Common myeloid progenitor, CD34-positive (primary cell): Measurements from ENCODE around the gene GSG1.
"Not testable (repeated sequence)": the region's sequence is repeated elsewhere in the genome, so short reads cannot be mapped to it uniquely, and the experiment has no call there.

ENCODE experiments used
- CTCF ChIA-PET: fragments of 350-600 bp; sonication (Branson Sonifier 250); formaldehyde crosslinking; loops from one replicate; lab custom pipeline; 2021; ENCODE audit warnings: antibody characterized with exemption; lab: Charles Lee
- POLR2A ChIA-PET: fragments of 350-600 bp; sonication (Branson Sonifier 250); formaldehyde crosslinking; loops from one replicate; lab custom pipeline; 2021; ENCODE audit warnings: antibody characterized with exemption; lab: Charles Lee
- DNase-seq, 3 donors: peaks; one replicate each; pipeline versions ENCODE4 v3.0.0 to v3.0.0-alpha.2; 2013
- H3K27ac ChIP-seq, 2 experiments: 1 replicate in 1 of 2; 2 replicates in 1 of 2; pipeline ENCODE4 v1.7.0; 2013; ENCODE audit warnings: inconsistent platforms in 2 of 2, low read length in 2 of 2, mild to moderate bottlenecking in 2 of 2, low read depth in 1 of 2, moderate library complexity in 1 of 2; ENCODE audit not compliant: severe bottlenecking in 2 of 2, insufficient read depth in 1 of 2, poor library complexity in 1 of 2
- H3K27me3 ChIP-seq, 5 experiments: replicated peaks in 2 of 5; 1 replicate in 3 of 5; 2 replicates in 2 of 5; pipeline versions ENCODE4 v1.6.1 to v1.7.0; 2013; ENCODE audit warnings: low read length in 4 of 5, mild to moderate bottlenecking in 2 of 5, moderate library complexity in 2 of 5, inconsistent platforms in 1 of 5; ENCODE audit not compliant: insufficient read depth in 5 of 5, control insufficient read depth in 4 of 5
- H3K36me3 ChIP-seq, 4 experiments: 1 replicate in 2 of 4; 2 replicates in 2 of 4; pipeline versions ENCODE4 v1.6.1 to v1.7.0; 2013; ENCODE audit warnings: low read length in 3 of 4, control low read depth in 1 of 4, mild to moderate bottlenecking in 1 of 4; ENCODE audit not compliant: control insufficient read depth in 4 of 4, insufficient read depth in 4 of 4
- H3K4me1 ChIP-seq, 4 experiments: 1 replicate in 3 of 4; 2 replicates in 1 of 4; pipeline versions ENCODE4 v1.6.1 to v1.7.1; 2013; ENCODE audit warnings: low read length in 3 of 4, mild to moderate bottlenecking in 3 of 4, control low read depth in 1 of 4, inconsistent platforms in 1 of 4, moderate library complexity in 1 of 4; ENCODE audit not compliant: control insufficient read depth in 4 of 4, insufficient read depth in 4 of 4; ENCODE audit errors: control extremely low read depth in 1 of 4
- H3K4me3 ChIP-seq, 7 experiments: 1 replicate in 4 of 7; 2 replicates in 3 of 7; pipeline versions ENCODE4 v1.5.1 to v1.7.0; 2013; ENCODE audit warnings: mild to moderate bottlenecking in 7 of 7, low read length in 6 of 7, moderate library complexity in 6 of 7, inconsistent platforms in 2 of 7, low read depth in 2 of 7, control low read depth in 1 of 7; ENCODE audit not compliant: insufficient read depth in 4 of 7, control insufficient read depth in 1 of 7; ENCODE audit errors: extremely low read depth in 1 of 7
- H3K9me3 ChIP-seq, 5 experiments: 1 replicate in 4 of 5; 2 replicates in 1 of 5; pipeline versions ENCODE4 v1.6.1 to v1.7.1; 2013; ENCODE audit warnings: low read length in 4 of 5, mild to moderate bottlenecking in 2 of 5, inconsistent platforms in 1 of 5, low read depth in 1 of 5, moderate library complexity in 1 of 5; ENCODE audit not compliant: control insufficient read depth in 4 of 5, insufficient read depth in 2 of 5; ENCODE audit errors: control extremely low read depth in 1 of 5
- WGBS: methylation state at CpG from one replicate; pipeline ENCODE4 v1.1.5; 2013; ENCODE audit not compliant: insufficient coverage; 5-methylcytosine and 5-hydroxymethylcytosine counted together

GSG1 gene

GRCh38 chr12:13085968-13086686 is 17.3 kb downstream of the GSG1 start:
- Histone ChIP-seq H3K27ac (no peak overlapping the region), H3K4me1 (peaks cover 0 to 10% (median 3%) of the 10 kb centered on the region in 4 experiments), H3K9me3 (no peaks in the 10 kb centered on the region), H3K36me3 (peaks cover 3 to 6% (median 5%) of the 10 kb centered on the region in 4 experiments), H3K4me3 (no peak overlapping the region), H3K27me3 (no peaks in the 10 kb centered on the region)
- CTCF ChIA-PET, result interaction anchor here (0.9 to 1.7 kb wide), 6 partner anchors 8 to 126 kb away, joined by 3 to 7 read pairs (median 4); no protein-coding TSS in a partner anchor
- WGBS, result 93% methylated on average over 3 of the region's 7 CpGs
- POLR2A ChIA-PET, result interaction anchor here (0.8 to 1.0 kb wide), 2 partner anchors 42 to 115 kb away, joined by 3 read pairs; partner anchors contain the start of gene FAM234B
- DNase-seq, result no peak

GRCh38 chr12:13084898-13085640 is 18.4 kb downstream of the GSG1 start:
- Histone ChIP-seq H3K4me1 (peaks cover 0 to 10% (median 3%) of the 10 kb centered on the region in 4 experiments), H3K4me3 (no peak overlapping the region), H3K36me3 (peaks cover 4 to 11% (median 7%) of the 10 kb centered on the region in 4 experiments), H3K27ac (no peak overlapping the region), H3K9me3 (no peaks in the 10 kb centered on the region), H3K27me3 (no peaks in the 10 kb centered on the region)
- no peak for DNase-seq
- WGBS, result 100% methylated on average over 5 of the region's 11 CpGs
- ChIA-PET CTCF (interaction anchor here (1.5 to 1.7 kb wide), 4 partner anchors 9 to 127 kb away, joined by 4 to 7 read pairs (median 4); no protein-coding TSS in a partner anchor), POLR2A (interaction anchor here (1.0 kb wide), 1 partner anchor 41 kb away, joined by 3 read pairs; the partner anchor contains the start of gene FAM234B)

GRCh38 chr12:13083638-13084037 is 19.8 kb downstream of the GSG1 start:
- Histone ChIP-seq H3K4me1 (peaks cover 0 to 10% (median 3%) of the 10 kb centered on the region in 4 experiments), H3K36me3 (peaks cover 4 to 19% (median 12%) of the 10 kb centered on the region in 4 experiments)
- POLR2A ChIA-PET, H3K9me3 ChIP-seq, H3K27ac ChIP-seq, CTCF ChIA-PET, H3K4me3 ChIP-seq, DNase-seq, H3K27me3 ChIP-seq: not testable (repeated sequence)
- WGBS, result 100% methylated on average over 1 of the region's 5 CpGs

- H3K4me3 ChIP-seq, result no peak overlapping the region
- no CpG with 5 or more reads among the region's 2 CpGs for WGBS
- H3K36me3 ChIP-seq, result peaks cover 4 to 19% (median 12%) of the 10 kb centered on the region in 4 experiments
- CTCF ChIA-PET, result interaction anchor here (1.0 to 1.2 kb wide), 3 partner anchors 19 to 166 kb away, joined by 3 to 4 read pairs (median 3); no protein-coding TSS in a partner anchor
- no peaks in the 10 kb centered on the region for H3K27me3 ChIP-seq
- no peak overlapping the region for H3K27ac ChIP-seq
- peaks cover 0 to 5% (median 0%) of the 10 kb centered on the region in 5 experiments for H3K9me3 ChIP-seq
- peak in 2 of 3 donors; percentile 47 to 56 for DNase-seq
- POLR2A ChIA-PET, result no interaction called here
- peaks cover 0 to 10% (median 3%) of the 10 kb centered on the region in 4 experiments for H3K4me1 ChIP-seq
Observed at GRCh38 chr12:13082861-13083260, 20.6 kb downstream of the GSG1 start.

GRCh38 chr12:13080266-13080665 is 23.2 kb downstream of the GSG1 start:
- CTCF ChIA-PET, result interaction anchor here (1.2 kb wide), 1 partner anchor 36 kb away, joined by 3 read pairs; the partner anchor contains the start of gene FAM234B
- POLR2A ChIA-PET, result no interaction called here
- WGBS, result 86% methylated on average over 1 of the region's 3 CpGs
- Histone ChIP-seq H3K4me3 (no peak overlapping the region), H3K27me3 (no peaks in the 10 kb centered on the region), H3K4me1 (peaks cover 0 to 10% (median 3%) of the 10 kb centered on the region in 4 experiments), H3K36me3 (peaks cover 6 to 29% (median 16%) of the 10 kb centered on the region in 4 experiments), H3K27ac (no peak overlapping the region), H3K9me3 (peaks cover 0 to 5% (median 0%) of the 10 kb centered on the region in 5 experiments)
- DNase-seq, result no peak

- H3K27ac ChIP-seq, result no peak overlapping the region
- peaks cover 0 to 5% (median 0%) of the 10 kb centered on the region in 5 experiments for H3K9me3 ChIP-seq
- CTCF ChIA-PET, result interaction anchor here (1.2 kb wide), 1 partner anchor 35 kb away, joined by 3 read pairs; the partner anchor contains the start of gene FAM234B
- 100% methylated on average over 6 of the region's 8 CpGs for WGBS
- peaks cover 0 to 10% (median 3%) of the 10 kb centered on the region in 4 experiments for H3K4me1 ChIP-seq
- DNase-seq, result no peak
- H3K27me3 ChIP-seq, result no peaks in the 10 kb centered on the region
- POLR2A ChIA-PET, result no interaction called here
- no peak overlapping the region for H3K4me3 ChIP-seq
- H3K36me3 ChIP-seq, result peaks cover 6 to 33% (median 14%) of the 10 kb centered on the region in 4 experiments
Observed at GRCh38 chr12:13079440-13079906, 24.0 kb downstream of the GSG1 start.
